RCC 7860 (cell line): Measurements from ENCODE around the gene FIS1.
"Not testable (repeated sequence)": the region's sequence is repeated elsewhere in the genome, so short reads cannot be mapped to it uniquely, and the experiment has no call there.

ENCODE experiments used
- DNase-seq: peaks from one replicate; pipeline ENCODE4 v3.0.0-alpha.2; 2015; ENCODE audit warnings: low spot score
- FAIRE-seq: peaks from 2 replicates; lab custom pipeline; 2012; peaks lifted over from hg19 to GRCh38; lab: Jason Lieb, UNC

The FIS1 gene

GRCh38 chr7:101244375-101245146 is at the start of gene FIS1:
Gene FIS1, minus strand, starts transcription at chr7:101245081. Its CDS starts 77 bp downstream, at chr7:101245004.
- FAIRE-seq: no peak
- peak; percentile 85 for DNase-seq

- FAIRE-seq: no peak
- no peak for DNase-seq
Measured at GRCh38 chr7:101294039-101294831, 49.4 kb upstream of the FIS1 start.

- not testable (repeated sequence) for FAIRE-seq, DNase-seq
Measured at GRCh38 chr7:101293069-101294021, 48.5 kb upstream of the FIS1 start.

- FAIRE-seq, DNase-seq: not testable (repeated sequence)
Measured at GRCh38 chr7:101292566-101292965, 47.7 kb upstream of the FIS1 start.

GRCh38 chr7:101290186-101291037 is 45.5 kb upstream of the FIS1 start:
- not testable (repeated sequence) for FAIRE-seq
- DNase-seq: peak; percentile 34

GRCh38 chr7:101289687-101290086 is 44.8 kb upstream of the FIS1 start:
- DNase-seq, FAIRE-seq: not testable (repeated sequence)

- DNase-seq: no peak
- no peak for FAIRE-seq
Measured at GRCh38 chr7:101288439-101288838, 43.6 kb upstream of the FIS1 start.

GRCh38 chr7:101287032-101287431 is 42.2 kb upstream of the FIS1 start:
- DNase-seq: no peak
- FAIRE-seq: no peak

- not testable (repeated sequence) for FAIRE-seq, DNase-seq
Measured at GRCh38 chr7:101285880-101286279, 41.0 kb upstream of the FIS1 start.

GRCh38 chr7:101285171-101285570 is 40.3 kb upstream of the FIS1 start:
- no peak for DNase-seq
- no peak for FAIRE-seq

GRCh38 chr7:101280912-101281311 is 36.0 kb upstream of the FIS1 start:
- not testable (repeated sequence) for FAIRE-seq

GRCh38 chr7:101278461-101279292 is 33.8 kb upstream of the FIS1 start:
- DNase-seq: no peak
- FAIRE-seq: no peak

More at GRCh38 chr7:101280912-101281311, 36.0 kb upstream of the FIS1 start:
- DNase-seq: not testable (repeated sequence)

- FAIRE-seq: no peak
- DNase-seq: no peak
Measured at GRCh38 chr7:101277155-101277554, 32.3 kb upstream of the FIS1 start.

GRCh38 chr7:101273206-101273605 is 28.3 kb upstream of the FIS1 start:
- DNase-seq: no peak
- FAIRE-seq: no peak

- no peak for FAIRE-seq
- no peak for DNase-seq
Measured at GRCh38 chr7:101271021-101271420, 26.1 kb upstream of the FIS1 start.

GRCh38 chr7:101269664-101270063 is 24.8 kb upstream of the FIS1 start:
- FAIRE-seq (no peak), DNase-seq (no peak)

GRCh38 chr7:101265622-101266516 is 21.0 kb upstream of the FIS1 start:
- no peak for FAIRE-seq
- no peak for DNase-seq
